HAP-1 (cell line): Measurements from ENCODE around the gene CEACAM7.
"Not testable (repeated sequence)": the region's sequence is repeated elsewhere in the genome, so short reads cannot be mapped to it uniquely, and the experiment has no call there.

ENCODE experiments used
- DNase-seq, 2 experiments: peaks; one replicate each; pipeline ENCODE4 v3.0.0-alpha.2; 2016 to 2020; ENCODE audit warnings: low spot score in 2 of 2
- H3K27me3 ChIP-seq: fragments of 250-450 bp; sonication (Bioruptor Pico); 2 replicates; pipeline ENCODE4 v1.5.1; 2020; ENCODE audit warnings: low read depth, mild to moderate bottlenecking, moderate library complexity
- H3K36me3 ChIP-seq: fragments of 250-450 bp; sonication (Bioruptor Pico); replicated peaks from 2 replicates; pipeline ENCODE4 v1.5.1; 2020; ENCODE audit warnings: mild to moderate bottlenecking
- H3K4me1 ChIP-seq: fragments of 250-450 bp; sonication (Bioruptor Pico); 2 replicates; pipeline ENCODE4 v1.5.1; 2020; ENCODE audit warnings: mild to moderate bottlenecking
- H3K4me3 ChIP-seq: fragments of 250-450 bp; sonication (Bioruptor Pico); 2 replicates; pipeline ENCODE4 v1.5.1; 2020; ENCODE audit warnings: mild to moderate bottlenecking, moderate library complexity
- H3K9me3 ChIP-seq: fragments of 250-450 bp; sonication (Bioruptor Pico); 2 replicates; pipeline ENCODE4 v1.5.1; 2020; ENCODE audit warnings: mild to moderate bottlenecking, moderate library complexity
- in situ Hi-C: fragments of 300-500 bp; cut with MboI; formaldehyde crosslinking; loops from 3 replicates; pipeline ENCODE4 v1.14.3; 2020; ENCODE audit warnings: low sequenced_read_pairs, inconsistent platforms, mixed read lengths

CEACAM7 gene

GRCh38 chr19:41688098-41688497 is at the start of gene CEACAM7:
CEACAM7 (minus strand) TSS chr19:41688270; CDS start chr19:41688165, 105 bp downstream.
- in situ Hi-C loops, result no loop called here
- H3K27me3 ChIP-seq, result no peaks in the 10 kb centered on the region
- H3K36me3 ChIP-seq, result no peaks in the 10 kb centered on the region
- no peak for DNase-seq
- H3K4me1 ChIP-seq, result no peaks in the 10 kb centered on the region
- no peaks in the 10 kb centered on the region for H3K9me3 ChIP-seq
- no peak within 1 kb of the TSS for H3K4me3 ChIP-seq

- Histone ChIP-seq H3K4me1 (no peaks in the 10 kb centered on the region), H3K4me3 (no peak overlapping the region), H3K9me3 (no peaks in the 10 kb centered on the region), H3K27me3 (peaks cover 11% of the 10 kb centered on the region), H3K36me3 (no peaks in the 10 kb centered on the region)
- in situ Hi-C loops, result no loop called here
- DNase-seq, result no peak
Observed at GRCh38 chr19:41735071-41735600, 47.1 kb upstream of the CEACAM7 start.

DNA sequence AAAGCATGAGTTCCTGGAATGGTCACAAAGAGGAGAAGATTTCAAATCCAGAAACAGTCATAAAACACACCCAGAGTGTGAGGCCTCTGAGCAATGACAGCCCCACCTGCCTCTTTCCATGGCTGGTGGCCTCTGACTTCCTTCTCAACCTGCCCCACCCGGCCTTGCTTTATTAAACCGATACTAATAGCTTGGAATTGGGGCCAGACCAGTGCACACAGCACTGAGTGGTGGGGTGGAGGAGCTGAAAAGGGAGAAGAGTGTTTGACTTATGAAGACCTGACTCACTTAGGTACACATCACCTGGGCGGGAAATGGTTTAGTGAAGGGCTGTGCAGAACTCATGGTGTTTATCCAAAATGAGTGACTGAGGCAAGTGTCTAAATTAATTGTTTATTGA is 46.5 kb upstream of the CEACAM7 start:
- Histone ChIP-seq H3K4me1 (no peaks in the 10 kb centered on the region), H3K9me3 (no peaks in the 10 kb centered on the region), H3K4me3 (no peak overlapping the region), H3K36me3 (no peaks in the 10 kb centered on the region), H3K27me3 (peaks cover 11% of the 10 kb centered on the region)
- in situ Hi-C loops, result no loop called here
- DNase-seq, result no peak

GRCh38 chr19:41734156-41734555 is 46.1 kb upstream of the CEACAM7 start:
- H3K4me1 ChIP-seq, result no peaks in the 10 kb centered on the region
- no peak overlapping the region for H3K4me3 ChIP-seq
- in situ Hi-C loops, result no loop called here
- H3K27me3 ChIP-seq, result peaks cover 11% of the 10 kb centered on the region
- DNase-seq, result no peak
- H3K9me3 ChIP-seq, result no peaks in the 10 kb centered on the region
- no peaks in the 10 kb centered on the region for H3K36me3 ChIP-seq

DNA sequence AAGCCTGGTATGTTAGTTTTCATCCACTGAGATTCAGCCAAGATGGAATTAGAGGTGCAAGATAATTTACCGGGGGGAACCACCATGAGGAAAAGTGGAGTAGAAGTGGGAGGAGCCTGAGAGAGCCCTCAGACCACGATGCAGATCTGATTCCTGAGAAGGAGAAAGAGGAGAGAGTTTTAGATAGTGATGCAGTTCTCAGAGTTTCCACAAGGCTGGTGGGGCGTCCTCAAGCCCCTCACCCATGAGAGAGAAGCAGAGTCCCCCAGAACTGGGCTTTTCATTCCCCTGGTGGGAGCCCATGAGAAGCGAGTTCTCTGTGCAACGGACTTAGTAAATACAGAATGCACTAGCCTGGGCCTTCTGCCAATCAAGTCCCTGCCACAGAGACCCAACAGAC is 38.4 kb upstream of the CEACAM7 start:
- Histone ChIP-seq H3K4me3 (no peak overlapping the region), H3K9me3 (no peaks in the 10 kb centered on the region), H3K36me3 (no peaks in the 10 kb centered on the region), H3K27me3 (no peaks in the 10 kb centered on the region), H3K4me1 (no peaks in the 10 kb centered on the region)
- no peak for DNase-seq
- in situ Hi-C loops, result no loop called here

DNA sequence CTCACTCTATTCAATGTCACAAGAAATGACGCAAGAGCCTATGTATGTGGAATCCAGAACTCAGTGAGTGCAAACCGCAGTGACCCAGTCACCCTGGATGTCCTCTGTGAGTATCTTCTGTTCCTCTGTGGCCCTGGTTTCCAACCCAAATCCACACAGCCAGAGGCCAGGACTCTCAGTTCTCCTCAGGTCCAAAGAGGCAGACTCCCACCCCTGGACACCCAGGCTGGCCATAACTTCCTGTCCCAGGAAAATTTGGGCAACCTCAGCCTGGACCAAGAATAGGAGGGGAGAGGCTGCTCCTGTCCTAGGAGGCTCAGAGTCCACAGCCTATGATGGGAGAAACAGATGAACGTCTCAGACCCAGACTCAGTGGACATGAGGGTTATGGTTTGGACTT is 32.0 kb upstream of the CEACAM7 start:
- Histone ChIP-seq H3K4me1 (no peaks in the 10 kb centered on the region), H3K36me3 (no peaks in the 10 kb centered on the region), H3K4me3 (no peak overlapping the region), H3K27me3 (no peaks in the 10 kb centered on the region; the same call in 1 of the 2 replicates), H3K9me3 (no peaks in the 10 kb centered on the region)
- in situ Hi-C loops, result no loop called here
- DNase-seq, result no peak

DNA sequence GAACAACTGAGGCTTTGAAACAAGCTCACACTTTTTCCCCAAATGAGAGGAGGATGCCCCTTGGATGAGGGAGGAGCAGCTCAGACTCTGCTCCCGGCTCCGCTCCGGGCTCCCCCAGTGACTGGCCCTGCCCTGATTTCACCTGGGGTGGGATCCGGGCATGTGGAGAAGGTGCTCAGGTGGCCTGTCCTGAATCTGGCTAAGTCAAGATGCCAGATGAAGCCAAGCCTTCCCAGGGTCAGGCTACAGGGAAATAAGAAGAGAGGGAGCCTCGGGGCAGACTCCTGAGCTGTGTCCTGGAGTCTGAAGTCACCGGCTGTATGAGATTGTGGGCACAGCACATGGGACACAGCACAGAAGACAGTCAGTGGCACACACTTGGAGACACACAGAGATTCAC is 30.7 kb upstream of the CEACAM7 start:
- no peaks in the 10 kb centered on the region for H3K4me1 ChIP-seq
- DNase-seq, result no peak
- no peak overlapping the region for H3K4me3 ChIP-seq
- no peaks in the 10 kb centered on the region; the same call in 1 of the 2 replicates for H3K27me3 ChIP-seq
- in situ Hi-C loops, result no loop called here
- H3K9me3 ChIP-seq, result no peaks in the 10 kb centered on the region
- H3K36me3 ChIP-seq, result no peaks in the 10 kb centered on the region

DNA sequence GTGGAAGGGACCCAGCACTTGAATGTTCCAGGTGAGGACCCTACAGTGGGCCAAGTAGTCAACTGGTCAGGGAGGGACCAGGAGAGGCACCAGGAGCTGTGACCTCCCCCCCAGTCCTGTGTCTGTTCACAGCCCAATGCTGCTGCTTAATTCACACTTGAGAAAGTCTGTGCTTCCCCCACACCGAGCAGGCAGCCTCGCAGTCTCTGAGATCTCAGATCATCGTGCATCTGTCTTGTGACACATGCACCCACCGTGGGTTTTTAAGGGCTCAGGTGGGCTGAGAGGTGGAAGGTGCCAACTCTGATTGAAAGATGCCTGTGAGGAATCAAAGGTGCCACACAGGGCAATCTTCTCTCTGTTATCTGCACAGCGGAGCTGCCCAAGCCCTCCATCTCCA is 26.5 kb upstream of the CEACAM7 start:
- in situ Hi-C loops, result no loop called here
- no peaks in the 10 kb centered on the region for H3K4me1 ChIP-seq
- peaks cover 9% of the 10 kb centered on the region for H3K27me3 ChIP-seq
- no peaks in the 10 kb centered on the region for H3K9me3 ChIP-seq
- H3K36me3 ChIP-seq, result no peaks in the 10 kb centered on the region
- no peak for DNase-seq
- H3K4me3 ChIP-seq, result no peak overlapping the region

DNA sequence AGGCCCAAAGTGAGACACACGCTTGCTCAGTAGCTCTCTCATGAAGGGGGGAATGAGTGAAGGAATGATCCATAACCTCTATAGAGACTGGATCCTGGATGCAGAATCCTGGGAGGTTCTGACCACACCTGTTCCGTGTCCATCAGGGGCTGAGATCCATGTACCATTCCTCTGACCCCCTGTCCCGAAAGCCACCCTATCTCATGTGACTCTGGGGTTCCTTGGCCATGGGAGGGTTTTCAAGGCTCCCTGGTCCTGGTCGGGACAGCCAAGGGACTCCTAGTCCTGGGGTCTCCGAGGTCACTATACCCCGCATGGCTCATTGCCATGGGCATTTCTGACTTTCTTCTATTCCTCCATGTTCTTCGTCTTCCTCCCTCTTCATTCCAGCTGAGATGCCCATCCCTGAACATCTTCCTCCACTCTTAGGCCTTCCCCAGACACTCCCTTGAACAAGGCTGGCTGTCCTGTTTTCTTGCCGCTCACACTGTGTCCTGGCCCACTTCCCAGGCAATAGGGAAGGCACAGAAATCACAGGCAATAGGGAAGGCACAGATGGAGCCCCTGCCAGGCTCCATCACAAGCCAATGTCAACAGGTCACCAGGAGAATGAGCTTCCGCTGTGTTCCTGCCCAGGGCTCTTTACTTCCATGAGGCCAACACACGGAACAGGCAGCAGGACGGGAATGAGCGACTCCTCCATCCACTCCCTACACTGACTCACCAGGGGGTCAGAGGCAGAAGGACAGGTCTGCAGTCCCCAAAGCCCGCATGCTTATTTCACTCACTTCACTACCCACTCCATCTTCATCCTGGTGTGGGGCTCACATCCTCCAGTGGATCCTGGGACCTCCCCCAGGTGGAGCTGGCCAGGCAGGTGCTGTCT is 23.5 kb upstream of the CEACAM7 start:
- no peaks in the 10 kb centered on the region for H3K4me1 ChIP-seq
- H3K9me3 ChIP-seq, result no peaks in the 10 kb centered on the region
- H3K4me3 ChIP-seq, result no peak overlapping the region
- in situ Hi-C loops, result no loop called here
- H3K27me3 ChIP-seq, result peaks cover 9% of the 10 kb centered on the region
- no peak for DNase-seq
- no peaks in the 10 kb centered on the region for H3K36me3 ChIP-seq

DNA sequence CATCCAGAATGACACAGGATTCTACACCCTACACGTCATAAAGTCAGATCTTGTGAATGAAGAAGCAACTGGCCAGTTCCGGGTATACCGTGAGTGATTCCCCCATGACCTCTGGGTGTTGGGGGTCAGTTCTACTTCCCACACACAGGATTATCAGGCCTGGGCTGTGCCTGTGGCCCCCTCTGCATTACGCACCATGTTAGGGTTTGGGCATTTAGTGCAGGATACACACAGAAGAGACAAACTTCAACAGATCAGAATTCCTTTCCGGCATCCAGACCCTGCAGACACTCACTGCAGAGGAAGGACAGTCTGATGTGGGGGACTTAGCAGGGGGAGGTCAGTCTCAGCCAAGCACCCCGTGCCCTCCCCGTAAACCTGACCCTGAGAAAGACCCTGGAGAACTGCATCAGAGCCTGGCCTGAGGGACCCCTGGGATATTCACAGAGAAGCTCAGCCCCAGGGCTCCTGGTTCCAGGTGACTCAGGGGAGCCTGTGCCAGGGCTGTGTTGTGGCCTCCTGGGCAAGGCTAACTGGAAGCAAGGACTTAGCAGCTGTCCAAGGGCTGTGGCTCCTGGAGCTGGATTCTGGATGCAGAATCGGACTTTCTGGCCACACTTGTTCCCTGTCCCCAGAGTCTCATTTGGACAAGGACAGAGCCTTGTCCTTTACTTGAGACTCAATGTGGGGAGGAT is 22.0 kb upstream of the CEACAM7 start:
- DNase-seq, result no peak
- in situ Hi-C loops, result no loop called here
- peaks cover 12% of the 10 kb centered on the region; the same call in 1 of the 2 replicates for H3K27me3 ChIP-seq
- no peaks in the 10 kb centered on the region for H3K36me3 ChIP-seq
- no peaks in the 10 kb centered on the region for H3K9me3 ChIP-seq
- H3K4me1 ChIP-seq, result no peaks in the 10 kb centered on the region
- H3K4me3 ChIP-seq, result no peak overlapping the region

GRCh38 chr19:41709516-41709915 is 21.4 kb upstream of the CEACAM7 start:
- in situ Hi-C loops, H3K36me3 ChIP-seq, DNase-seq, H3K9me3 ChIP-seq, H3K4me1 ChIP-seq, H3K4me3 ChIP-seq: not testable (repeated sequence)
- H3K27me3 ChIP-seq, result peaks cover 12% of the 10 kb centered on the region; the same call in 1 of the 2 replicates

DNA sequence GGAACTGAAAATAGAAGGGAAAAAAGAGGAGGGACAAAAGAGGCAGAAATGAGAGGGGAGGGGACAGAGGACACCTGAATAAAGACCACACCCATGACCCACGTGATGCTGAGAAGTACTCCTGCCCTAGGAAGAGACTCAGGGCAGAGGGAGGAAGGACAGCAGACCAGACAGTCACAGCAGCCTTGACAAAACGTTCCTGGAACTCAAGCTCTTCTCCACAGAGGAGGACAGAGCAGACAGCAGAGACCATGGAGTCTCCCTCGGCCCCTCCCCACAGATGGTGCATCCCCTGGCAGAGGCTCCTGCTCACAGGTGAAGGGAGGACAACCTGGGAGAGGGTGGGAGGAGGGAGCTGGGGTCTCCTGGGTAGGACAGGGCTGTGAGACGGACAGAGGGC is 20.4 kb upstream of the CEACAM7 start, which contains the start of gene CEACAM5:
Gene CEACAM5, plus strand, starts transcription at position 146 of the 400 bp plus-strand sequence. Its CDS starts 106 bp downstream, at position 252.
- H3K4me1 ChIP-seq, result no peaks in the 10 kb centered on the region
- DNase-seq, result no peak
- H3K36me3 ChIP-seq, result no peaks in the 10 kb centered on the region
- peaks cover 15% of the 10 kb centered on the region for H3K27me3 ChIP-seq
- H3K9me3 ChIP-seq, result no peaks in the 10 kb centered on the region
- in situ Hi-C loops, result no loop called here
- H3K4me3 ChIP-seq, result no peak within 1 kb of the TSS

DNA sequence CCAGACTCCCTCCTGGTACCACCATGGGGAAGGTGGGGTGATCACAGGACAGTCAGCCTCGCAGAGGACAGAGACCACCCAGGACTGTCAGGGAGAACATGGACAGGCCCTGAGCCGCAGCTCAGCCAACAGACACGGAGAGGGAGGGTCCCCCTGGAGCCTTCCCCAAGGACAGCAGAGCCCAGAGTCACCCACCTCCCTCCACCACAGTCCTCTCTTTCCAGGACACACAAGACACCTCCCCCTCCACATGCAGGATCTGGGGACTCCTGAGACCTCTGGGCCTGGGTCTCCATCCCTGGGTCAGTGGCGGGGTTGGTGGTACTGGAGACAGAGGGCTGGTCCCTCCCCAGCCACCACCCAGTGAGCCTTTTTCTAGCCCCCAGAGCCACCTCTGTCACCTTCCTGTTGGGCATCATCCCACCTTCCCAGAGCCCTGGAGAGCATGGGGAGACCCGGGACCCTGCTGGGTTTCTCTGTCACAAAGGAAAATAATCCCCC is 19.9 kb upstream of the CEACAM7 start:
- Histone ChIP-seq H3K4me1 (no peaks in the 10 kb centered on the region), H3K4me3 (no peak overlapping the region), H3K9me3 (no peaks in the 10 kb centered on the region), H3K27me3 (peaks cover 12% of the 10 kb centered on the region), H3K36me3 (no peaks in the 10 kb centered on the region)
- no peak for DNase-seq
- in situ Hi-C loops, result no loop called here

DNA sequence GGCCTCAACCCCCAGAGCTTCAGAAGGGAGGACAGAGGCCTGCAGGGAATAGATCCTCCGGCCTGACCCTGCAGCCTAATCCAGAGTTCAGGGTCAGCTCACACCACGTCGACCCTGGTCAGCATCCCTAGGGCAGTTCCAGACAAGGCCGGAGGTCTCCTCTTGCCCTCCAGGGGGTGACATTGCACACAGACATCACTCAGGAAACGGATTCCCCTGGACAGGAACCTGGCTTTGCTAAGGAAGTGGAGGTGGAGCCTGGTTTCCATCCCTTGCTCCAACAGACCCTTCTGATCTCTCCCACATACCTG is 19.4 kb upstream of the CEACAM7 start:
- Histone ChIP-seq H3K36me3 (no peaks in the 10 kb centered on the region), H3K4me1 (no peaks in the 10 kb centered on the region), H3K4me3 (no peak overlapping the region), H3K27me3 (peaks cover 12% of the 10 kb centered on the region), H3K9me3 (no peaks in the 10 kb centered on the region)
- in situ Hi-C loops, result no loop called here
- DNase-seq, result no peak
